ENCODE results near the gene TAS1R3. TPM values are rescaled to one million over a fixed set of nuclear protein-coding genes. Genes with fewer than 3 reads are reported as not detected.

TAS1R3 gene
- total RNA-seq, 1 experiment from 2014 or later, result 0.22 TPM

DNA sequence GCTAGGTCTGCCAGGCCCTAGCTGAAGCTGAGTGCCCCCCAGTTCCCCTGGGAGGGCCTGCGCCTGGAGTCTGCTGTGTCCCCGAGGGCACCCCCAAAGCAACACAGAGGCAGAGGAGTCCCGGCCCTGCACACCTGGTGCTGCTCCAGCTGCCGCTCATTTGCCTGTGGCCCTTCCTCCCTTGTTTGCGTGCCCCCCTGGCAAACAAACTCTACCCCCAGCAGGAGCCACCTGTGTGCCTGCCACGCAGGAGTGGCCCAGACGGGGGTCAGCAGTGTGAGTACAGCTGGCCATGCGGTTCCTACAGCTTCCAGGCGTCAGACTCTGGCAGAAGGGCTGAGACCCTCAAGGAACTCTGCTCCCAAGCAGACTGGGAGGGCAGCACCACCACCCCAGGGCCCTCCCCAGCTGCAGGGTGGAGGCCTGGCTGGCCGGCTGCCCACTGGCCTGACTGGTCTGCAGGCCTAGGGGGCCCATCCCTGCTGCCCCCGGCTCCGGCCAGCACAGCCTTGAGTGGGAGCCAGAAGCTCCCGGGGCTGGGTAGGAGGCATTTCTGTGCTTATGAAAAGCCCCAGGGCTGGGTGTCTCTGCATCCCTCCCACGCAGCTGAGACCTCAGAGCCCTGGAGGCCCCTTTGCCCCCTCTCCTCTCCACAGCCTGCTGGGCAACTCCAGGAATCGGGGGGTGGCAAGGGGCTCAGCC lies 563 bp upstream of the TAS1R3 start:
- no peak overlapping the region for H3K27ac Mint-ChIP-seq
- H3K27me3 Mint-ChIP-seq (ENCODE audit: low read depth), result no peaks in the 10 kb centered on the region
- H3K9me3 Mint-ChIP-seq, result peaks cover 4% of the 10 kb centered on the region
- H3K4me3 Mint-ChIP-seq, result no peak overlapping the region
- DNase-seq (ENCODE audit: low spot score) (no peak), ATAC-seq (no peak)
- no peaks in the 10 kb centered on the region for H3K36me3 Mint-ChIP-seq
- ChIA-PET CTCF (no interaction called here), POLR2A (interaction anchor here (0.6 kb wide), 1 partner anchor 276 kb away, joined by 4 read pairs; no protein-coding TSS in a partner anchor)
- no peaks in the 10 kb centered on the region for H3K4me1 Mint-ChIP-seq
- TF ChIP-seq, protein P1, sequence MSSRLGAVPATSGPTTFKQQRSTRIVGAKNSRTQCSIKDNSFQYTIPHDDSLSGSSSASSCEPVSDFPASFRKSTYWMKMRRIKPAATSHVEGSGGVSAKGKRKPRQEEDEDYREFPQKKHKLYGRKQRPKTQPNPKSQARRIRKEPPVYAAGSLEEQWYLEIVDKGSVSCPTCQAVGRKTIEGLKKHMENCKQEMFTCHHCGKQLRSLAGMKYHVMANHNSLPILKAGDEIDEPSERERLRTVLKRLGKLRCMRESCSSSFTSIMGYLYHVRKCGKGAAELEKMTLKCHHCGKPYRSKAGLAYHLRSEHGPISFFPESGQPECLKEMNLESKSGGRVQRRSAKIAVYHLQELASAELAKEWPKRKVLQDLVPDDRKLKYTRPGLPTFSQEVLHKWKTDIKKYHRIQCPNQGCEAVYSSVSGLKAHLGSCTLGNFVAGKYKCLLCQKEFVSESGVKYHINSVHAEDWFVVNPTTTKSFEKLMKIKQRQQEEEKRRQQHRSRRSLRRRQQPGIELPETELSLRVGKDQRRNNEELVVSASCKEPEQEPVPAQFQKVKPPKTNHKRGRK (CRISPR knock-in tag; IDR thresholded peaks at IDR 0.05; ENCODE audit: borderline replicate concordance), result no peak
- TF ChIP-seq FOXP1 (CRISPR knock-in tag; IDR thresholded peaks at IDR 0.05; ENCODE audit: borderline replicate concordance) (no peak), ZNF232 (CRISPR knock-in tag; IDR thresholded peaks at IDR 0.05) (no peak), MYBL2 (CRISPR knock-in tag; IDR thresholded peaks at IDR 0.05) (no peak), JAZF1 (CRISPR knock-in tag; IDR thresholded peaks at IDR 0.05) (no peak), GABPB1 (CRISPR knock-in tag; IDR thresholded peaks at IDR 0.05) (no peak), SMAD3 (CRISPR knock-in tag; IDR thresholded peaks at IDR 0.05; ENCODE audit: borderline replicate concordance) (no peak), ZNF671 (CRISPR knock-in tag; IDR thresholded peaks at IDR 0.05) (no peak), NR1H2 (CRISPR knock-in tag; IDR thresholded peaks at IDR 0.05) (no peak), AR (CRISPR knock-in tag; IDR thresholded peaks at IDR 0.05) (no peak), KAT7 (CRISPR knock-in tag; IDR thresholded peaks at IDR 0.05; ENCODE audit: borderline replicate concordance) (no peak), TP53 (CRISPR knock-in tag; IDR thresholded peaks at IDR 0.05) (no peak), ZNF263 (CRISPR knock-in tag; IDR thresholded peaks at IDR 0.05; ENCODE audit: low read depth) (no peak), SMAD4 (CRISPR knock-in tag; IDR thresholded peaks at IDR 0.05) (no peak), RORB (CRISPR knock-in tag; IDR thresholded peaks at IDR 0.05) (no peak), ZMAT4 (CRISPR knock-in tag; IDR thresholded peaks at IDR 0.05) (no peak)
- TF ChIP-seq, protein P2, sequence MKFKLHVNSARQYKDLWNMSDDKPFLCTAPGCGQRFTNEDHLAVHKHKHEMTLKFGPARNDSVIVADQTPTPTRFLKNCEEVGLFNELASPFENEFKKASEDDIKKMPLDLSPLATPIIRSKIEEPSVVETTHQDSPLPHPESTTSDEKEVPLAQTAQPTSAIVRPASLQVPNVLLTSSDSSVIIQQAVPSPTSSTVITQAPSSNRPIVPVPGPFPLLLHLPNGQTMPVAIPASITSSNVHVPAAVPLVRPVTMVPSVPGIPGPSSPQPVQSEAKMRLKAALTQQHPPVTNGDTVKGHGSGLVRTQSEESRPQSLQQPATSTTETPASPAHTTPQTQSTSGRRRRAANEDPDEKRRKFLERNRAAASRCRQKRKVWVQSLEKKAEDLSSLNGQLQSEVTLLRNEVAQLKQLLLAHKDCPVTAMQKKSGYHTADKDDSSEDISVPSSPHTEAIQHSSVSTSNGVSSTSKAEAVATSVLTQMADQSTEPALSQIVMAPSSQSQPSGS (CRISPR knock-in tag; IDR thresholded peaks at IDR 0.05; ENCODE audit: borderline replicate concordance, low read depth), result no peak
- TF ChIP-seq, protein P3, sequence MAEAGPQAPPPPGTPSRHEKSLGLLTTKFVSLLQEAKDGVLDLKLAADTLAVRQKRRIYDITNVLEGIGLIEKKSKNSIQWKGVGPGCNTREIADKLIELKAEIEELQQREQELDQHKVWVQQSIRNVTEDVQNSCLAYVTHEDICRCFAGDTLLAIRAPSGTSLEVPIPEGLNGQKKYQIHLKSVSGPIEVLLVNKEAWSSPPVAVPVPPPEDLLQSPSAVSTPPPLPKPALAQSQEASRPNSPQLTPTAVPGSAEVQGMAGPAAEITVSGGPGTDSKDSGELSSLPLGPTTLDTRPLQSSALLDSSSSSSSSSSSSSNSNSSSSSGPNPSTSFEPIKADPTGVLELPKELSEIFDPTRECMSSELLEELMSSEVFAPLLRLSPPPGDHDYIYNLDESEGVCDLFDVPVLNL (CRISPR knock-in tag; IDR thresholded peaks at IDR 0.05; ENCODE audit: borderline replicate concordance, low read depth), result no peak

Data from WTC11 (cell line).